PFSK-1 (cell line): ENCODE results near the gene TMEM94.

Source experiments
- FOXP2 ChIP-seq: optimal IDR thresholded peaks from 2 replicates; pipeline ENCODE3; 2011; ENCODE audit warnings: borderline replicate concordance, control low read depth, inconsistent platforms; ENCODE audit not compliant: insufficient read depth; ENCODE audit errors: extremely low read length, extremely low read depth
- POLR2AphosphoS5 ChIP-seq: IDR thresholded peaks from 2 replicates; pipeline ENCODE4 v1.6.1; 2012; ENCODE audit warnings: low read depth, mild to moderate bottlenecking, control low read depth, low read length, moderate library complexity
- REST ChIP-seq, 2 experiments: IDR thresholded peaks; 2 replicates each; pipeline versions ENCODE4 v1.6.1 to v1.8.0; 2011 to 2012; ENCODE audit warnings: low read depth in 2 of 2, low read length in 2 of 2, control low read depth in 1 of 2, inconsistent platforms in 1 of 2, mild to moderate bottlenecking in 1 of 2, moderate library complexity in 1 of 2; ENCODE audit not compliant: insufficient read depth in 1 of 2
- SIN3A ChIP-seq: IDR thresholded peaks from 2 replicates; pipeline ENCODE4 v1.6.1; 2012; ENCODE audit warnings: mild to moderate bottlenecking, low read length, moderate library complexity, borderline replicate concordance; ENCODE audit not compliant: insufficient read depth
- TAF1 ChIP-seq: IDR thresholded peaks from 2 replicates; pipeline ENCODE4 v1.6.1; 2012; ENCODE audit warnings: low read length, control low read depth, borderline replicate concordance; ENCODE audit not compliant: insufficient read depth

The TMEM94 gene

GRCh38 chr17:75535871-75536270 lies 79.4 kb downstream of the TMEM94 start:
- no peak for TF ChIP-seq SIN3A
- TF ChIP-seq REST (IDR thresholded peaks at IDR 0.05; ENCODE audit: insufficient read depth in 1 of 2, low read depth in 2 of 2, low read length in 2 of 2), result no peak
- TF ChIP-seq FOXP2, result no peak
- TF ChIP-seq TAF1, result no peak
- no peak for TF ChIP-seq POLR2AphosphoS5

- TF ChIP-seq POLR2AphosphoS5 (no peak), REST (IDR thresholded peaks at IDR 0.05; ENCODE audit: insufficient read depth in 1 of 2, low read depth in 2 of 2, low read length in 2 of 2) (no peak), SIN3A (no peak), FOXP2 (no peak), TAF1 (no peak)
Measured at GRCh38 chr17:75536366-75536765, 79.9 kb downstream of the TMEM94 start.

- TF ChIP-seq TAF1 (no peak), FOXP2 (no peak), SIN3A (no peak), POLR2AphosphoS5 (no peak), REST (IDR thresholded peaks at IDR 0.05; ENCODE audit: insufficient read depth in 1 of 2, low read depth in 2 of 2, low read length in 2 of 2) (no peak)
Measured at GRCh38 chr17:75539967-75540729, 83.7 kb downstream of the TMEM94 start.

GRCh38 chr17:75540923-75541503 lies 84.6 kb downstream of the TMEM94 start:
- TF ChIP-seq FOXP2 (no peak), POLR2AphosphoS5 (no peak), TAF1 (no peak), REST (IDR thresholded peaks at IDR 0.05; ENCODE audit: insufficient read depth in 1 of 2, low read depth in 2 of 2, low read length in 2 of 2) (no peak), SIN3A (no peak)
